GM12878 (cell line): ENCODE measurements around the gene EBLN1. TPM values are rescaled to one million over a fixed set of nuclear protein-coding genes. Genes with fewer than 3 reads are reported as not detected.

ENCODE experiments used
- ATAC-seq: fragments of 200-7000 bp; cut with Tn5 transposase; 3 replicates; pipeline ENCODE4 v1.9.1; 2020; ENCODE audit warnings: mild to moderate bottlenecking, moderate library complexity
- BruUV-seq: library from RNA; stranded (reverse); fragments of 400-500 nt; replicated peaks from 2 replicates; lab custom pipeline; 2021; lab: Mats Ljungman, UMichigan
- CTCF ChIA-PET: fragments of 300-600 bp; sonication (Branson Sonifier 250); formaldehyde crosslinking; extraction: SDS; loops from one replicate; lab custom pipeline; 2021; ENCODE audit warnings: inconsistent platforms; lab: Yijun Ruan, JAX
- POLR2A ChIA-PET: fragments of 350-600 bp; formaldehyde crosslinking; extraction: SDS; loops from one replicate; lab custom pipeline; 2021; ENCODE audit warnings: inconsistent platforms; lab: Charles Lee
- RAD21 ChIA-PET: fragments of 300-600 bp; sonication (Branson Sonifier 250); formaldehyde crosslinking; loops from one replicate; lab custom pipeline; 2023; ENCODE audit warnings: antibody characterized with exemption; ENCODE audit not compliant: unreplicated experiment; lab: Charles Lee
- SMC1A ChIA-PET: fragments of 300-600 bp; sonication (Branson Sonifier 250); formaldehyde crosslinking; loops from one replicate; lab custom pipeline; 2023; ENCODE audit not compliant: unreplicated experiment, uncharacterized antibody; lab: Charles Lee
- DNase-seq: peaks from one replicate; pipeline ENCODE4 v3.0.0-alpha.2; 2011; ENCODE audit warnings: low read depth, low spot score
- FAIRE-seq: peaks from 3 replicates; lab custom pipeline; 2011; peaks lifted over from hg19 to GRCh38; lab: Jason Lieb, UNC
- H2AFZ ChIP-seq: 2 replicates; pipeline ENCODE4 v1.6.0; 2011; ENCODE audit warnings: low read depth, low read length, control low read depth; ENCODE audit not compliant: control insufficient read depth
- H3K27ac ChIP-seq: 2 replicates; pipeline ENCODE4 v1.5.1; 2011; ENCODE audit warnings: control low read depth; ENCODE audit not compliant: control insufficient read depth, insufficient read depth
- H3K27me3 ChIP-seq, 2 experiments: replicated peaks in 1 of 2; 2 replicates each; pipeline versions ENCODE4 v1.6.0 to v1.6.1; 2011; ENCODE audit warnings: low read length in 1 of 2; ENCODE audit not compliant: control insufficient read depth in 2 of 2, insufficient read depth in 2 of 2
- H3K36me3 ChIP-seq, 2 experiments: 2 replicates each; pipeline ENCODE4 v1.5.1; 2011; ENCODE audit warnings: low read length in 1 of 2; ENCODE audit not compliant: control insufficient read depth in 2 of 2, insufficient read depth in 2 of 2
- H3K4me1 ChIP-seq: 2 replicates; pipeline ENCODE4 v1.6.1; 2011; ENCODE audit warnings: mild to moderate bottlenecking, low read length, moderate library complexity, mixed read lengths; ENCODE audit not compliant: control insufficient read depth, insufficient read depth
- H3K4me2 ChIP-seq: 2 replicates; pipeline ENCODE4 v1.6.0; 2011; ENCODE audit warnings: control low read depth; ENCODE audit not compliant: control insufficient read depth, insufficient read depth
- H3K4me3 ChIP-seq: fragments of 200-600 bp; sonication (generic); 2 replicates; pipeline ENCODE4 v1.5.1; 2016
- H3K79me2 ChIP-seq: 2 replicates; pipeline ENCODE4 v1.6.0; 2011; ENCODE audit warnings: low read length; ENCODE audit not compliant: control insufficient read depth, insufficient read depth
- H3K9ac ChIP-seq: 2 replicates; pipeline ENCODE4 v1.8.0; 2011; ENCODE audit warnings: low read length, control low read depth, mixed read lengths; ENCODE audit not compliant: control insufficient read depth, insufficient read depth
- H3K9me3 ChIP-seq: replicated peaks from 3 replicates; pipeline ENCODE4 v1.5.1; 2011; ENCODE audit warnings: mild to moderate bottlenecking, low read length; ENCODE audit not compliant: control insufficient read depth, insufficient read depth
- H4K20me1 ChIP-seq: 2 replicates; pipeline ENCODE4 v1.6.0; 2011; ENCODE audit not compliant: control insufficient read depth, insufficient read depth
- BMI1 ChIP-seq: fragments of 450-650 bp; IDR thresholded peaks from 2 replicates; pipeline ENCODE4 v1.6.1; 2016; ENCODE audit warnings: mild to moderate bottlenecking, moderate library complexity, borderline replicate concordance
- BRCA1 ChIP-seq: IDR thresholded peaks from 2 replicates; pipeline ENCODE4 v1.6.1; 2011; ENCODE audit warnings: low read depth, low read length, improper control_type of control experiment
- EZH2 ChIP-seq: IDR thresholded peaks from 2 replicates; pipeline ENCODE4 v1.6.1; 2012; ENCODE audit warnings: low read depth, mild to moderate bottlenecking, control low read depth, inconsistent platforms, low read length, borderline replicate concordance; ENCODE audit not compliant: control insufficient read depth
- JUNB ChIP-seq: IDR thresholded peaks from 2 replicates; pipeline ENCODE4 v1.6.1; 2016; ENCODE audit warnings: antibody characterized with exemption, mild to moderate bottlenecking
- MTA2 ChIP-seq: fragments of 450-650 bp; IDR thresholded peaks from 2 replicates; pipeline ENCODE4 v1.6.1; 2016; ENCODE audit warnings: low read depth, mild to moderate bottlenecking, moderate library complexity
- NR2C2 ChIP-seq: IDR thresholded peaks from 2 replicates; pipeline ENCODE4 v1.6.1; 2011; ENCODE audit warnings: borderline replicate concordance, low read depth; ENCODE audit not compliant: control insufficient read depth, insufficient read length
- NRF1 ChIP-seq: conservative IDR thresholded peaks from 2 replicates; pipeline ENCODE4 v1.6.1; 2011; ENCODE audit warnings: mild to moderate bottlenecking, low read depth, low read length, improper control_type of control experiment
- PML ChIP-seq: IDR thresholded peaks from 2 replicates; pipeline ENCODE4 v1.6.1; 2012; ENCODE audit warnings: low read length, inconsistent platforms
- POLR2AphosphoS2 ChIP-seq: IDR thresholded peaks from 2 replicates; pipeline ENCODE4 v1.6.1; 2011; ENCODE audit warnings: low read depth, mild to moderate bottlenecking, low read length, improper control_type of control experiment, moderate library complexity
- RBBP5 ChIP-seq: fragments of 200-600 bp; sonication (generic); conservative IDR thresholded peaks from 2 replicates; pipeline ENCODE4 v1.6.1; 2016
- RFX5 ChIP-seq: IDR thresholded peaks from 2 replicates; pipeline ENCODE4 v1.6.1; 2011; ENCODE audit warnings: low read depth, low read length, improper control_type of control experiment
- SIX5 ChIP-seq: IDR thresholded peaks from 2 replicates; pipeline ENCODE4 v1.6.1; 2011; ENCODE audit warnings: mild to moderate bottlenecking, low read depth, low read length, moderate library complexity; ENCODE audit not compliant: severe bottlenecking
- SPI1 ChIP-seq: IDR thresholded peaks from 2 replicates; pipeline ENCODE4 v1.6.1; 2011; ENCODE audit warnings: low read depth, mild to moderate bottlenecking, low read length, moderate library complexity, borderline replicate concordance; ENCODE audit not compliant: insufficient read depth
- ZNF217 ChIP-seq: fragments of 450-650 bp; IDR thresholded peaks from 2 replicates; pipeline ENCODE4 v1.6.1; 2017; ENCODE audit warnings: antibody characterized with exemption, mild to moderate bottlenecking
- WGBS: methylation state at CpG from one replicate; pipeline ENCODE4 v1.1.6; 2016; ENCODE audit warnings: low lambda C conversion rate; ENCODE audit not compliant: insufficient replicate concordance, insufficient coverage; ENCODE audit errors: missing lambda C conversion rate; 5-methylcytosine and 5-hydroxymethylcytosine counted together
- in situ Hi-C: fragments of 300-500 bp; cut with MboI; formaldehyde crosslinking; loops from 9 replicates; pipeline ENCODE4 v1.14.3; 2018; ENCODE audit warnings: mixed read lengths
- intact Hi-C: fragments of 100-400 bp; cut with micrococcal nuclease; formaldehyde crosslinking; loops from one replicate; pipeline ENCODE4 v1.14.2; 2022; ENCODE audit not compliant: unreplicated experiment
- polyA plus RNA-seq, 11 experiments: library from polyadenylated mRNA; depleted of rRNA in 4 of 11; unstranded in 6 of 11; stranded (reverse) in 5 of 11; fragments of >200 nt; fragmentation: Nextera tagmentation in 4 of 11; fragmentation: Illumina TruSeq in 1 of 11; extraction: Ambion mirVana in 4 of 11; extraction: Trizol in 1 of 11; gene quantifications; 1 replicate in 1 of 11; 2 replicates in 10 of 11; pipeline versions ENCODE4 v1.2.1 to v1.2.3, GENCODE V29; 2011 to 2016; ENCODE audit warnings: inconsistent platforms in 2 of 11, missing spikeins in 2 of 11, low read depth in 1 of 11
- total RNA-seq, 4 experiments: library from RNA; depleted of rRNA in 3 of 4; stranded (reverse); fragments of >200 nt in 3 of 4; fragmentation: Illumina TruSeq in 1 of 4; extraction: Trizol in 1 of 4; gene quantifications; 2 replicates each; pipeline versions ENCODE4 v1.2.1 to v1.2.3, GENCODE V29; 2013 to 2021
- TF ChIP-seq, protein P1 (sequence below): IDR thresholded peaks from 2 replicates; pipeline ENCODE4 v1.6.1; 2011; ENCODE audit warnings: low read depth, low read length, improper control_type of control experiment, borderline replicate concordance
- TF ChIP-seq, protein P2 (sequence below): fragments of 450-650 bp; formaldehyde crosslinking; IDR thresholded peaks from 2 replicates; pipeline ENCODE4 v1.4.0; 2022; ENCODE audit warnings: mild to moderate bottlenecking, moderate library complexity
- TF ChIP-seq, protein P3 (sequence below): IDR thresholded peaks from 2 replicates; pipeline ENCODE4 v1.6.1; 2012; ENCODE audit warnings: low read depth, low read length, improper control_type of control experiment
- TF ChIP-seq, protein P4 (sequence below): IDR thresholded peaks from 2 replicates; pipeline ENCODE4 v1.6.1; 2011; ENCODE audit warnings: low read depth, mild to moderate bottlenecking, low read length, moderate library complexity, borderline replicate concordance; ENCODE audit errors: extremely low read depth
- TF ChIP-seq, protein P5 (sequence below): IDR thresholded peaks from 2 replicates; pipeline ENCODE4 v1.6.1; 2012; ENCODE audit warnings: low read length, inconsistent platforms

EBLN1 gene
- total and polyA plus RNA-seq, 10 of the 15 experiments (the other 5 are each of a cell fraction or from before 2014, with no cell fraction given), result not detected

DNA sequence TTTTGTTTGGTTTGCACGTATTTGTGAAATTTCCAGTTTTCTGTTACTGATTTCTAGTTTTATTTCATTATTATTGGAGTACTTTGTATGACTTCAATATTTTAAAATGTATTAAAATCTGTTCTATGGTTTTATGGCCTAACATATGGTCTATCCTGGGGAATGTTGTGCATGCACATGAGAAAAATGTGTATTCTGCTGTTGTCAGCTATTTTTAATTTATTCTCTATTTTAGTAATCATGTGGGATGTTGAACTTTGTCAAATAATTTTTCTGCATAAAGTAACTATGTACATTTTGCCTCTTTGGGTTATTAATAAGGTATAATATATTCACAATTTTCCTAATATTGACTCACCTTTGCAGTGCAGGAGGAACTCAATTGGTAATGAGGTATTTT lies 46.7 kb downstream of the EBLN1 start:
- no peak overlapping the region for H3K4me3 ChIP-seq
- no peak overlapping the region for H2AFZ ChIP-seq
- ChIA-PET CTCF (interaction anchor here (0.7 kb wide), 1 partner anchor 50 kb away, joined by 3 read pairs; no protein-coding TSS in a partner anchor), SMC1A (no interaction called here), POLR2A (no interaction called here), RAD21 (no interaction called here)
- H3K36me3 ChIP-seq, result no peaks in the 10 kb centered on the region
- in situ Hi-C loops (no loop called here), intact Hi-C loops (no loop called here)
- no peaks in the 10 kb centered on the region for H4K20me1 ChIP-seq
- no peaks in the 10 kb centered on the region for H3K27me3 ChIP-seq
- H3K79me2 ChIP-seq, result no peaks in the 10 kb centered on the region
- no TSS peak for BruUV-seq
- H3K4me1 ChIP-seq, result no peaks in the 10 kb centered on the region
- DNase-seq (no peak), FAIRE-seq (no peak), ATAC-seq (no peak)
- no peak overlapping the region for H3K27ac ChIP-seq
- no peak overlapping the region for H3K4me2 ChIP-seq
- 3% methylated on average over 1 of the region's 1 CpG for WGBS
- H3K9me3 ChIP-seq, result no peaks in the 10 kb centered on the region
- H3K9ac ChIP-seq, result no peak overlapping the region
- TF ChIP-seq, protein P1, sequence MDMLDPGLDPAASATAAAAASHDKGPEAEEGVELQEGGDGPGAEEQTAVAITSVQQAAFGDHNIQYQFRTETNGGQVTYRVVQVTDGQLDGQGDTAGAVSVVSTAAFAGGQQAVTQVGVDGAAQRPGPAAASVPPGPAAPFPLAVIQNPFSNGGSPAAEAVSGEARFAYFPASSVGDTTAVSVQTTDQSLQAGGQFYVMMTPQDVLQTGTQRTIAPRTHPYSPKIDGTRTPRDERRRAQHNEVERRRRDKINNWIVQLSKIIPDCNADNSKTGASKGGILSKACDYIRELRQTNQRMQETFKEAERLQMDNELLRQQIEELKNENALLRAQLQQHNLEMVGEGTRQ, result no peak
- TF ChIP-seq, protein P2, sequence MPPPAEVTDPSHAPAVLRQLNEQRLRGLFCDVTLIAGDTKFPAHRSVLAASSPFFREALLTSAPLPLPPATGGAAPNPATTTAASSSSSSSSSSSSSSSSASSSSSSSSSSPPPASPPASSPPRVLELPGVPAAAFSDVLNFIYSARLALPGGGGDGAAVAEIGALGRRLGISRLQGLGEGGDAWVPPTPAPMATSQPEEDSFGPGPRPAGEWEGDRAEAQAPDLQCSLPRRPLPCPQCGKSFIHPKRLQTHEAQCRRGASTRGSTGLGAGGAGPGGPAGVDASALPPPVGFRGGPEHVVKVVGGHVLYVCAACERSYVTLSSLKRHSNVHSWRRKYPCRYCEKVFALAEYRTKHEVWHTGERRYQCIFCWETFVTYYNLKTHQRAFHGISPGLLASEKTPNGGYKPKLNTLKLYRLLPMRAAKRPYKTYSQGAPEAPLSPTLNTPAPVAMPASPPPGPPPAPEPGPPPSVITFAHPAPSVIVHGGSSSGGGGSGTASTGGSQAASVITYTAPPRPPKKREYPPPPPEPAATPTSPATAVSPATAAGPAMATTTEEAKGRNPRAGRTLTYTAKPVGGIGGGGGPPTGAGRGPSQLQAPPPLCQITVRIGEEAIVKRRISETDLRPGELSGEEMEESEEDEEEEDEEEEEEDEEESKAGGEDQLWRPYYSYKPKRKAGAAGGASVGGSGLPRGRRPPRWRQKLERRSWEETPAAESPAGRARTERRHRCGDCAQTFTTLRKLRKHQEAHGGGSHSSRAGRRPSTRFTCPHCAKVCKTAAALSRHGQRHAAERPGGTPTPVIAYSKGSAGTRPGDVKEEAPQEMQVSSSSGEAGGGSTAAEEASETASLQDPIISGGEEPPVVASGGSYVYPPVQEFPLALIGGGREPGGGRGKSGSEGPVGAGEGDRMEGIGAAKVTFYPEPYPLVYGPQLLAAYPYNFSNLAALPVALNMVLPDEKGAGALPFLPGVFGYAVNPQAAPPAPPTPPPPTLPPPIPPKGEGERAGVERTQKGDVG (CRISPR knock-in tag), result no peak
- TF ChIP-seq BRCA1, result no peak
- no peak for TF ChIP-seq EZH2
- no peak for TF ChIP-seq NRF1
- no peak for TF ChIP-seq MTA2
- TF ChIP-seq, protein P3, sequence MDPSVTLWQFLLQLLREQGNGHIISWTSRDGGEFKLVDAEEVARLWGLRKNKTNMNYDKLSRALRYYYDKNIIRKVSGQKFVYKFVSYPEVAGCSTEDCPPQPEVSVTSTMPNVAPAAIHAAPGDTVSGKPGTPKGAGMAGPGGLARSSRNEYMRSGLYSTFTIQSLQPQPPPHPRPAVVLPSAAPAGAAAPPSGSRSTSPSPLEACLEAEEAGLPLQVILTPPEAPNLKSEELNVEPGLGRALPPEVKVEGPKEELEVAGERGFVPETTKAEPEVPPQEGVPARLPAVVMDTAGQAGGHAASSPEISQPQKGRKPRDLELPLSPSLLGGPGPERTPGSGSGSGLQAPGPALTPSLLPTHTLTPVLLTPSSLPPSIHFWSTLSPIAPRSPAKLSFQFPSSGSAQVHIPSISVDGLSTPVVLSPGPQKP, result no peak
- TF ChIP-seq JUNB, result no peak
- TF ChIP-seq, protein P4, sequence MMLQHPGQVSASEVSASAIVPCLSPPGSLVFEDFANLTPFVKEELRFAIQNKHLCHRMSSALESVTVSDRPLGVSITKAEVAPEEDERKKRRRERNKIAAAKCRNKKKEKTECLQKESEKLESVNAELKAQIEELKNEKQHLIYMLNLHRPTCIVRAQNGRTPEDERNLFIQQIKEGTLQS, result no peak
- no peak for TF ChIP-seq SIX5
- no peak for TF ChIP-seq RFX5
- no peak for TF ChIP-seq POLR2AphosphoS2
- no peak for TF ChIP-seq ZNF217
- no peak for TF ChIP-seq NR2C2
- no peak for TF ChIP-seq SPI1
- TF ChIP-seq RBBP5, result no peak
- no peak for TF ChIP-seq BMI1
- TF ChIP-seq, protein P5, sequence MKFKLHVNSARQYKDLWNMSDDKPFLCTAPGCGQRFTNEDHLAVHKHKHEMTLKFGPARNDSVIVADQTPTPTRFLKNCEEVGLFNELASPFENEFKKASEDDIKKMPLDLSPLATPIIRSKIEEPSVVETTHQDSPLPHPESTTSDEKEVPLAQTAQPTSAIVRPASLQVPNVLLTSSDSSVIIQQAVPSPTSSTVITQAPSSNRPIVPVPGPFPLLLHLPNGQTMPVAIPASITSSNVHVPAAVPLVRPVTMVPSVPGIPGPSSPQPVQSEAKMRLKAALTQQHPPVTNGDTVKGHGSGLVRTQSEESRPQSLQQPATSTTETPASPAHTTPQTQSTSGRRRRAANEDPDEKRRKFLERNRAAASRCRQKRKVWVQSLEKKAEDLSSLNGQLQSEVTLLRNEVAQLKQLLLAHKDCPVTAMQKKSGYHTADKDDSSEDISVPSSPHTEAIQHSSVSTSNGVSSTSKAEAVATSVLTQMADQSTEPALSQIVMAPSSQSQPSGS, result no peak
- no peak for TF ChIP-seq PML
